ENCODE measurements around the gene WASF2. TPM values are rescaled to one million over a fixed set of nuclear protein-coding genes. Genes with fewer than 3 reads are reported as not detected.

The WASF2 gene
- total and polyA plus RNA-seq, 2 of the 13 experiments (the other 11 are each of a cell fraction or from before 2014, with no cell fraction given), result 10.4 to 27.7 TPM

GRCh38 chr1:27527223-27527889, 37.4 kb upstream of the WASF2 start (continued):
- no peak for TF ChIP-seq ZBTB37 (CRISPR knock-in tag; IDR thresholded peaks at IDR 0.05)
- no peak for TF ChIP-seq CREBL2 (CRISPR knock-in tag; IDR thresholded peaks at IDR 0.05; ENCODE audit: borderline replicate concordance)
- TF ChIP-seq ZEB1 (IDR thresholded peaks at IDR 0.05; ENCODE audit: insufficient replicate concordance, low read depth), result no peak
- no peak for TF ChIP-seq ZNF784 (CRISPR knock-in tag; IDR thresholded peaks at IDR 0.05; ENCODE audit: borderline replicate concordance)
- TF ChIP-seq MZF1 (CRISPR knock-in tag; IDR thresholded peaks at IDR 0.05; ENCODE audit: borderline replicate concordance), result 0 out of 2 replicates have a peak, but pooled peaks have one; percentile 57
- 0 out of 2 replicates have a peak, but pooled peaks have one; percentile 14 for TF ChIP-seq ZNF431 (CRISPR knock-in tag; IDR thresholded peaks at IDR 0.05; ENCODE audit: borderline replicate concordance, low read depth)
- no peak for TF ChIP-seq TEAD2 (CRISPR knock-in tag; IDR thresholded peaks at IDR 0.05)
- no peak for TF ChIP-seq PBX3 (CRISPR knock-in tag; IDR thresholded peaks at IDR 0.05; ENCODE audit: borderline replicate concordance)
- TF ChIP-seq FOSL1 (CRISPR knock-in tag; IDR thresholded peaks at IDR 0.05; ENCODE audit: borderline replicate concordance), result no peak
- TF ChIP-seq TARDBP (CRISPR knock-in tag; IDR thresholded peaks at IDR 0.05), result peak; percentile 5; the same call in 1 of the 2 replicates
- 0 out of 2 replicates have a peak, but pooled peaks have one; percentile 46 for TF ChIP-seq PRMT3 (CRISPR knock-in tag; IDR thresholded peaks at IDR 0.05; ENCODE audit: borderline replicate concordance, low read depth)
- no peak for TF ChIP-seq HMG20B (CRISPR knock-in tag; conservative IDR thresholded peaks at IDR 0.05)
- TF ChIP-seq NFYC (CRISPR knock-in tag; IDR thresholded peaks at IDR 0.05), result no peak
- no peak for TF ChIP-seq ZNF337 (CRISPR knock-in tag; IDR thresholded peaks at IDR 0.05; ENCODE audit: borderline replicate concordance, low read depth)
- no peak for TF ChIP-seq ZNF460 (CRISPR knock-in tag; IDR thresholded peaks at IDR 0.05; ENCODE audit: borderline replicate concordance)
- no peak for TF ChIP-seq CSRNP1 (CRISPR knock-in tag; IDR thresholded peaks at IDR 0.05)
- no peak for TF ChIP-seq SNAPC4 (CRISPR knock-in tag; IDR thresholded peaks at IDR 0.05)
